Occipital lobe (tissue), 1 donor: ENCODE measurements around the gene VSIG10L. TPM values are rescaled to one million over a fixed set of nuclear protein-coding genes. Genes with fewer than 3 reads are reported as not detected.

ENCODE experiments used
- total RNA-seq: library from RNA; depleted of rRNA; stranded (reverse); fragments of >200 nt; gene quantifications from one replicate; pipeline ENCODE4 v1.2.3, GENCODE V29; 2014

The VSIG10L gene
- total RNA-seq, 1 donor from 2014 or later, result 0.62 TPM

Other genes with a start within 250 kb of the VSIG10L start
- gene CTU1, start 233.7 kb downstream of the VSIG10L start, total RNA-seq, result 4.5 TPM
- gene SIGLEC9, start 217.2 kb downstream of the VSIG10L start, total RNA-seq, result 0.78 TPM
- gene SIGLEC7, start 199.8 kb downstream of the VSIG10L start, total RNA-seq, result 0.16 TPM
- gene CD33, start 117.1 kb downstream of the VSIG10L start, total RNA-seq, result 0.16 TPM
- not detected for gene SIGLECL1, start 91.1 kb downstream of the VSIG10L start, total RNA-seq
- 3.0 TPM for gene IGLON5, start 30.5 kb downstream of the VSIG10L start, total RNA-seq
- 49.8 TPM for gene ETFB, start 24.2 kb upstream of the VSIG10L start, total RNA-seq
- gene CLDND2, start 26.9 kb upstream of the VSIG10L start, total RNA-seq, result not detected
- not detected for gene NKG7, start 30.5 kb upstream of the VSIG10L start, total RNA-seq
- not detected for gene LIM2, start 45.8 kb upstream of the VSIG10L start, total RNA-seq
- not detected for gene C19orf84, start 48.5 kb upstream of the VSIG10L start, total RNA-seq
- 1.6 TPM for gene SIGLEC10, start 75.5 kb upstream of the VSIG10L start, total RNA-seq
- 2.0 TPM for gene SIGLEC8, start 116.3 kb upstream of the VSIG10L start, total RNA-seq
- not detected for gene CEACAM18, start 136.4 kb upstream of the VSIG10L start, total RNA-seq
- not detected for gene SIGLEC12, start 159.7 kb upstream of the VSIG10L start, total RNA-seq
- gene SIGLEC6, start 189.5 kb upstream of the VSIG10L start, total RNA-seq, result not detected
- 8.7 TPM for gene ZNF175, start 229.1 kb upstream of the VSIG10L start, total RNA-seq